GM12874 (cell line): ENCODE results near the gene DMWD.

Experiments
- TF ChIP-seq, protein P1 (sequence below): IDR thresholded peaks from 2 replicates; pipeline ENCODE4 v1.5.1; 2011; ENCODE audit warnings: low read depth, mild to moderate bottlenecking, control low read depth, low read length, moderate library complexity; ENCODE audit not compliant: insufficient read depth

Gene DMWD

DNA sequence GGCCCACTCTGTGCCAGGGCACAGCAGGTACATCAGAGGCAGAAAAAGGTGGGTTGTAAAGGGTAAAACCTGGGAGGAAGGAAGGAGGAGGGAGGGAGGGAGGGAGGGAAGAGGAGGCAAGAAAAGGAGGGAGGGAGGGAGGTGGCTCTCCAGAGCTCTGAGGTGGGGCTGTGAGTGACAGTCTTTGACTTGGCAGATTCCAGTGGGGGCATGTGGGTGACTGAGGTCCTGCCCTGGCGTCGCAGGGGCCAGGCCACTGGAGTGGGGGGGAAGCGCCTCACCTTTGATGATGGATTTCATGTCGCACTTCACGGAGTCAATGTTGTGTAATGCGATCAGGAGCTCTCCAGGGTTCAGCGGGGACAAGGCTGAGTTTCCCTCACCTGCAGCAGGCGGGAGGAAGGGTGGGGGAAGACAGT, 28.5 kb upstream of the DMWD start:
- TF ChIP-seq, protein P1, sequence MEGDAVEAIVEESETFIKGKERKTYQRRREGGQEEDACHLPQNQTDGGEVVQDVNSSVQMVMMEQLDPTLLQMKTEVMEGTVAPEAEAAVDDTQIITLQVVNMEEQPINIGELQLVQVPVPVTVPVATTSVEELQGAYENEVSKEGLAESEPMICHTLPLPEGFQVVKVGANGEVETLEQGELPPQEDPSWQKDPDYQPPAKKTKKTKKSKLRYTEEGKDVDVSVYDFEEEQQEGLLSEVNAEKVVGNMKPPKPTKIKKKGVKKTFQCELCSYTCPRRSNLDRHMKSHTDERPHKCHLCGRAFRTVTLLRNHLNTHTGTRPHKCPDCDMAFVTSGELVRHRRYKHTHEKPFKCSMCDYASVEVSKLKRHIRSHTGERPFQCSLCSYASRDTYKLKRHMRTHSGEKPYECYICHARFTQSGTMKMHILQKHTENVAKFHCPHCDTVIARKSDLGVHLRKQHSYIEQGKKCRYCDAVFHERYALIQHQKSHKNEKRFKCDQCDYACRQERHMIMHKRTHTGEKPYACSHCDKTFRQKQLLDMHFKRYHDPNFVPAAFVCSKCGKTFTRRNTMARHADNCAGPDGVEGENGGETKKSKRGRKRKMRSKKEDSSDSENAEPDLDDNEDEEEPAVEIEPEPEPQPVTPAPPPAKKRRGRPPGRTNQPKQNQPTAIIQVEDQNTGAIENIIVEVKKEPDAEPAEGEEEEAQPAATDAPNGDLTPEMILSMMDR, result no peak

DNA sequence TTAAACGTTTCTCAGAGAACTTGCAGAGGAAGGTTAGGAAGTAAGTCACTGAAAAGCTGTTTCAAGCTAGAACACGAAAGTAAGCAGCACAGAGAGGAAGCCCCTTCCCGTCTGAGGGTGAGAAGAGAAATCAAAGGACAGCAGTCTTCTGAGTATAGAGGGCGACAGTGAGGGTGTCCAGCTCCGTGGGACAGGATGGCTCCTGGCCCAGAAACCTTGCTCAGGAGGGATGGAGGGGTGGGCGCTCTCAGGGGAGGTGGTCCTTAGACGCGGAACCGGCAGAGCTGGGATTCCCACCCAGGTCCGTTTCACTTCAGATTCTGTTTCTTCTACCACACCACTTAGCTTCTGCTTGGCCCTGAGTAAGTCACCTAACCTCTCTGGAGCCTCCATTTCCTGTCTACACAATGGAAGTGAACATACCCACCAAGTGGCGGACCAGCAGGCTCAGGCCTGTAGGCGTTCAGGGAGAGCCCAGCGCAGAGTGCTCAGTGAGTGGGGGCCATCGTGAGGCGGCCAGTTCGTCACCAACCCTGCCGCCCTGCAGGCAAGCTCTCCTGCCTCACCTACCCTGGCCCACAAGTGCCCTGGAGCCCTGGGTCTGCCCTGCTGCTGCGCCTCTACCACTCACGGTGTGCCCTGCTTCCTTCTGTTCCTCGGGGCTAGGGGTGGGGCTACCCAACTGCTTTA, 27.9 kb upstream of the DMWD start:
- TF ChIP-seq, protein P1, result no peak

DNA sequence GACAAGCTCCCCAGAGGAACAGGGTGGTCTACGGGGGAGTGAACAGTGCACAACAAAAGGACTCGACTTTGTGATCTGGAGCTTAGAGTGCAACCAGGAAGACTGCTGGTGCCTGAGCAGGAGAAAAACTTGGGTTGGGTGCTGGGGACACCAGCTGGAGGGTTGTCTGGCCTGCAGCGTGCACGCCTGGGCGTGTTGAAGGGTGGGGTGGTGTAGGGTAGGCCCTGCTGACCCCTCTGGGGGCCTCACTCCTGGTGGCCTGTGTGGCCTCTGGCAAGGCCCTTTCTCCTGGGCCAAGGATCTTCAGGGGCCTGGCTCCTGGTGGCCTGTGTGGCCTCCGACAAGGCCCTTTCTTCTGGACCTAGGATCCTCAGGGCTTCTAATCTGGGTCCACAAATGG, 27.1 kb upstream of the DMWD start:
- TF ChIP-seq, protein P1, result no peak

DNA sequence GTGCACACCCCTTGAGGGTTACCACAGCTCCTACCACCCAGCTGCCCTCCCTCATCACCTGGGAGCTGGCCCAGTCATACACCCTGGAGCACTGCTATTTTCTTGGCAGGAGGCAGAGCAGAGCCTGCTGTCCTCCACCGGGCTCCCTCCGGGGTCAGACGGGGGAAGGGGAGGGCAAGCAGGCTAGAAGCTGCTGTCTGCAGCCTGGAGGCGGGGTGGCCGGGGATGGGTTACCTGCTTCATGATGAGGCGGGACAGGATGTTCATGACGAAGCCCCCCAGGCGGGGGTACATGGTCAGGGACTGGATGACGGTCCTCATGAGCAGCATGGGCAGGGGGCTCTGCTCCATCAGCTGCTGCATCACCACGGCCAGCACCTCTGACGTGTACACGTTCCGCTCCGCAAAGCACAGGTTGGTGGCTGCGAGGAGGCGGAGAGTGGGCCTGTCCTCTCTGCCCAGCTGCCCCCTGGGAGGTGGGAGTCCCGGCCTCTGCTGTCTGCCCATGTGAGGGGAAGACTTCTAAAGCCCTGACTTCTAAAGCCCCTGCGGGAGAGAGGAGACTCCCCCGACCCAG, 25.2 kb upstream of the DMWD start:
- TF ChIP-seq, protein P1, result no peak

DNA sequence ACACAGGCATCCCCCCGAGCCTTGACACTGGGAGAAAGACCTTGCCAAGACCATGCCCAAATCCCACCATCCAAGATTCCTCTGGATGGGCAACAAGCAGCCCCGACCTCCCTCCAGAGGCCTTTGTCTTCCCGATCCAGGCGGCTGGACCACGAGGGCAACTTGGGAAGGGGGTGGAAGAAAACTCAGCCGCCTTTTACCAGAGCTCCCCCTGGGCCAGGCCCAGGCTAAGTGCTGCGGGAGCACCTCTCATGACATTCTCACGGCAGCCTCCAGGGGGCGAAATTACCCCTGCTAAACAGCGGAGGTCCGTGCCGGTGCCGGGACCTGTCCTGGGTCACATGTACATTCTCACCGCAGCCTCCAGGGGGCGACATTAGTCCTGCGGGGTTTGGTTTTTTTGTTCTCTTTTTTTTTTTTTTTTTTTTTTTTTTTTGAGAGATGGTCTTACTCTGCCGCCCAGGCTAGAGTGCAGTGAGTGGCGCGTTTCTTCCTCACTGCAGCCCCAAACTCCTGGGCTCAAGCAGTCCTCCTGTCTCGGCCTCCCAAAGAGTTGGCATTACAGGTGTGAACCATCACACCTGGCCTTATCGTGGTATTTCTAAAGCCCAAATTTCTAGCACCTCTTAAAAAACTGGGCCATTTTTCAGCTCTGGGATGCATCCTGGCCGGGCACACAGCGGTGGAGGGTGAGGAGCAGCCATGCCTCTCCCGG, 24.5 kb upstream of the DMWD start:
- TF ChIP-seq, protein P1, result peak; percentile 97

DNA sequence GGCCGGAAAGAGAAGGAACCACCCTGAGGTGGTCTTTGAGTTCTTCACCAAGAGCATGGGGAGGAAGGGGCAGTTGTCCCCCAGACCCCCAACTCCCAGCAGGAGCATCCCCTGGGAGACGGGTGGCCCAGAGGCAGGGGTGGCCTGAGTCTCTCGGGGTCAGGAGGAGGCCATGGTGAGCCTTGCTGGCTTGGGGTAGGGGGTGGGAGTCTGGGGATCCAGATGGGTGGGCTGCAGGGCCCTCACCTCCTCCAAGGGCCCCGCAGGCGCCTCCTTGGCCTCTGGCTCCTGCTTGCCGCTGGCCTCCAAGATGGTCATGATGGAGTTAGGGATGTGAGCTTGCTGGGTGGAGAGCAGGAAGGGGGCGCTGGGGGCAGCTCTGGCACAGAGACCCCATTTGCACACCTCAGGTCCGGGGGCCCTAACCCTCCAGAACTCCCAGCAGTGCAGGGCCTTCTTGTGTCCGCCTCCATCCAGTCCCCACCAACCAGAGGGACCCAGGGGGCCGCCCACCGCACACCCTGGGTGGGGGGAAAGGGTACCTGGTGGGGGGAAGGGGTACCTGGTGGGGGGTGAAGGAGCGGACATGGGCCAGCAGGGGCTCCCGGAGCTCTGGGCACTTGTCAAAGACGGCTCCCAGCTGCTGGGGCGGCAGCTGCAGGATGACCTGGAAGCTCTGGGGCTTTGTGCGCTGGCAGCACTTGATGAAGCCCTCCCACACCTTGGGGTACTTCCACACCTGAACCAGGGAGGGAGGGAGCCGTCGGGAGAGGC, 23.8 kb upstream of the DMWD start:
- TF ChIP-seq, protein P1, result no peak

DNA sequence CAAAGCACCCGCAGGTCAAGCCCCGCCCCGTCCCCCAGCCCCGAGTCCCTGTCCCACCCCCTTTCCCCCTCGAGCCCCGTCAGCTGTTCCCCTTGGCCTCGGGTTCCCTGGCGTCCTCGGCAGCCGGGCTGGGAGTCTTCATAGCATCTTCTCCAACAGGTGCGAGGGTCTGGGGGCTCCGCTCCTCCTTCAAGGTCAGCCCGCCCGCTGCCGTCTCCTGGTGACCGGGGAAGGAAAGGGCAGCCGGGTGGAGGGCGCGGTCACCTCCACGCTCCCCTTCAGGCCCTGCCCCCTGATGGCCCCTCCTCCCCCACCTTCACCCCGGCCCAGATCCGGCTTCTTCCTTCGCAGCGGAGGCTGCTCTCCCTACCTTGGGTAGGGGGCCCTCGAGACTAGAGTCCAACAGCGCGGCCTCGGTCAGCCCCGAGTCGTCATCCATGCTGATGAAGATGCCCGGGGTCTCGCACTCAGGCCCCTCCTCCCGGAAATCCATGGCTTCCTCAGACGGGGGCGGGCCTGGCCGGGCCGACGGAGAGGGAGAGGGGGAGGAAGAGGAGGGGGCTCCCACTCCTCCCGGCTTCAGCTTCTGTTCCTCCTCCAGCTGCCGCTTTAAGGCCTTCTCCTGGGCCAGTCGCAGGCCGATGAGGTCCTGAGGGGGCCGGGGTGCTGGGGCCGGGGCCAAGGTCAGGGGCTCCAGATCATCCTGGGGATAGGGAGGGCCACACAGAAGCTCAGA, 23.0 kb upstream of the DMWD start:
- TF ChIP-seq, protein P1, result no peak
